Liver (tissue), 9 donors: ENCODE data around the gene ADTRP. TPM values are rescaled to one million over a fixed set of nuclear protein-coding genes. Genes with fewer than 3 reads are reported as not detected.

Experiments used
- DNase-seq: peaks from one replicate; pipeline ENCODE4 v3.0.0-alpha.2; 2017; ENCODE audit warnings: low spot score
- H3K27ac ChIP-seq, 2 donors: one replicate each; pipeline ENCODE4 v1.7.0; 2013; ENCODE audit warnings: inconsistent platforms in 2 of 2, low read length in 2 of 2, control low read depth in 1 of 2, low read depth in 1 of 2, mild to moderate bottlenecking in 1 of 2
- H3K27me3 ChIP-seq, 4 donors: one replicate each; pipeline versions ENCODE4 v1.6.1 to v1.7.0; 2013; ENCODE audit warnings: low read length in 3 of 4, inconsistent platforms in 1 of 4, mild to moderate bottlenecking in 1 of 4, moderate library complexity in 1 of 4; ENCODE audit not compliant: control insufficient read depth in 4 of 4, insufficient read depth in 4 of 4
- H3K36me3 ChIP-seq, 4 donors: one replicate each; pipeline versions ENCODE4 v1.6.1 to v1.7.0; 2013; ENCODE audit warnings: low read length in 3 of 4, mild to moderate bottlenecking in 3 of 4, low read depth in 1 of 4, moderate library complexity in 1 of 4; ENCODE audit not compliant: control insufficient read depth in 4 of 4, insufficient read depth in 3 of 4
- H3K4me1 ChIP-seq, 4 donors: one replicate each; pipeline versions ENCODE4 v1.6.1 to v1.7.0; 2013; ENCODE audit warnings: low read length in 3 of 4, mild to moderate bottlenecking in 3 of 4, moderate library complexity in 1 of 4; ENCODE audit not compliant: control insufficient read depth in 4 of 4, insufficient read depth in 4 of 4
- H3K4me3 ChIP-seq, 3 donors: one replicate each; pipeline versions ENCODE4 v1.6.1 to v1.7.0; 2013; ENCODE audit warnings: low read length in 3 of 3, control low read depth in 1 of 3, low read depth in 1 of 3, mild to moderate bottlenecking in 1 of 3
- H3K9ac ChIP-seq, 2 donors: one replicate each; pipeline ENCODE4 v1.7.0; 2013; ENCODE audit warnings: low read length in 2 of 2, mild to moderate bottlenecking in 2 of 2, moderate library complexity in 2 of 2, control low read depth in 1 of 2, low read depth in 1 of 2
- H3K9me3 ChIP-seq, 4 donors: one replicate each; pipeline versions ENCODE4 v1.6.1 to v1.7.0; 2013; ENCODE audit warnings: low read length in 3 of 4; ENCODE audit not compliant: control insufficient read depth in 4 of 4
- ATF3 ChIP-seq: IDR thresholded peaks from 2 replicates; pipeline ENCODE4 v1.6.1; 2016; ENCODE audit warnings: antibody characterized with exemption
- CTCF ChIP-seq: fragments of 150-350 bp; IDR thresholded peaks from 2 replicates; pipeline ENCODE4 v1.5.1; 2017; ENCODE audit warnings: improper control_type of control experiment, low read depth, low read length; ENCODE audit not compliant: missing input control
- EGR1 ChIP-seq, 2 donors: IDR thresholded peaks; 2 replicates each; pipeline ENCODE4 v1.6.1; 2016 to 2018; ENCODE audit warnings: antibody characterized with exemption in 2 of 2, low read depth in 2 of 2
- FOXA2 ChIP-seq: IDR thresholded peaks from 2 replicates; pipeline ENCODE4 v1.6.1; 2016; ENCODE audit warnings: antibody characterized with exemption
- GABPA ChIP-seq, 2 donors: IDR thresholded peaks in 1 of 2; conservative IDR thresholded peaks in 1 of 2; 2 replicates each; pipeline ENCODE4 v1.6.1; 2016; ENCODE audit warnings: antibody characterized with exemption in 2 of 2, mild to moderate bottlenecking in 1 of 2, moderate library complexity in 1 of 2
- HNF4A ChIP-seq, 2 donors: conservative IDR thresholded peaks; 2 replicates each; pipeline ENCODE4 v1.6.1; 2016; ENCODE audit warnings: antibody characterized with exemption in 2 of 2, mild to moderate bottlenecking in 2 of 2
- JUND ChIP-seq, 2 donors: IDR thresholded peaks; 2 replicates each; pipeline ENCODE4 v1.6.1; 2016; ENCODE audit warnings: antibody characterized with exemption in 2 of 2
- MAX ChIP-seq: IDR thresholded peaks from 2 replicates; pipeline ENCODE4 v1.6.1; 2016; ENCODE audit warnings: antibody characterized with exemption
- NR2F2 ChIP-seq: IDR thresholded peaks from 2 replicates; pipeline ENCODE4 v1.6.1; 2016; ENCODE audit warnings: antibody characterized with exemption
- RAD21 ChIP-seq, 2 donors: IDR thresholded peaks; 2 replicates each; pipeline ENCODE4 v1.6.1; 2016; ENCODE audit warnings: antibody characterized with exemption in 2 of 2, mild to moderate bottlenecking in 2 of 2
- REST ChIP-seq: IDR thresholded peaks from 2 replicates; pipeline ENCODE4 v1.6.1; 2016; ENCODE audit warnings: antibody characterized with exemption, mild to moderate bottlenecking
- RXRA ChIP-seq, 2 donors: IDR thresholded peaks; 2 replicates each; pipeline ENCODE4 v1.6.1; 2017 to 2018; ENCODE audit warnings: antibody characterized with exemption in 2 of 2, mild to moderate bottlenecking in 1 of 2
- SP1 ChIP-seq: IDR thresholded peaks from 2 replicates; pipeline ENCODE4 v1.6.1; 2018; ENCODE audit warnings: antibody characterized with exemption, mild to moderate bottlenecking
- ZBTB33 ChIP-seq: IDR thresholded peaks from 2 replicates; pipeline ENCODE4 v1.6.1; 2016; ENCODE audit warnings: antibody characterized with exemption
- WGBS: extraction: QIAGEN DNeasy Blood & Tissue Kit; methylation state at CpG from one replicate; pipeline ENCODE4 v1.1.7; 2013; 5-methylcytosine and 5-hydroxymethylcytosine counted together
- polyA plus RNA-seq, 2 donors: library from polyadenylated mRNA; stranded (reverse) in 1 of 2; unstranded in 1 of 2; fragments of 200-250 nt in 1 of 2; fragments of >200 nt in 1 of 2; fragmentation: Nextera tagmentation in 1 of 2; extraction: Ambion mirVana in 1 of 2; gene quantifications; one replicate each; pipeline versions ENCODE4 v1.2.1 to v1.2.3, GENCODE V29; 2013 to 2015
- total RNA-seq, 2 donors: library from RNA; depleted of rRNA; stranded (reverse); fragments of >200 nt; gene quantifications; one replicate each; pipeline ENCODE4 v1.2.3, GENCODE V29; 2014
- donor health status: healthy.
- donor health status: healthy.
- donor health status: healthy.
- donor health status: healthy.
- donor health status: healthy.

ADTRP gene
- total and polyA plus RNA-seq, 4 donors, result 0.21 to 2.0 (median 0.50) TPM; not detected in 1

GRCh38 chr6:11810039-11810541 lies 31.5 kb upstream of the ADTRP start (continued):
- TF ChIP-seq ZBTB33, result no peak

- Histone ChIP-seq H3K27ac (no peak overlapping the region), H3K4me1 (peaks cover 0 to 10% (median 3%) of the 10 kb centered on the region in 4 donors), H3K4me3 (no peak overlapping the region), H3K27me3 (no peaks in the 10 kb centered on the region), H3K9ac (no peak overlapping the region), H3K9me3 (no peaks in the 10 kb centered on the region), H3K36me3 (no peaks in the 10 kb centered on the region)
- TF ChIP-seq CTCF, result no peak
- no peak for TF ChIP-seq RXRA (IDR thresholded peaks at IDR 0.05)
- no peak for TF ChIP-seq JUND (IDR thresholded peaks at IDR 0.05)
- TF ChIP-seq EGR1 (IDR thresholded peaks at IDR 0.05; ENCODE audit: low read depth in 2 of 2), result no peak
- no peak for TF ChIP-seq ATF3
- TF ChIP-seq HNF4A (conservative IDR thresholded peaks at IDR 0.05), result no peak
- no peak for TF ChIP-seq GABPA (IDR thresholded peaks at IDR 0.05 in 1 of 2, conservative IDR thresholded peaks at IDR 0.05 in 1 of 2)
- TF ChIP-seq NR2F2, result no peak
- TF ChIP-seq RAD21 (IDR thresholded peaks at IDR 0.05), result no peak
- no peak for TF ChIP-seq SP1
- TF ChIP-seq REST, result no peak
- no peak for TF ChIP-seq ZBTB33
- no peak for TF ChIP-seq MAX
- no peak for TF ChIP-seq FOXA2
- WGBS, result 90% methylated on average over 8 of the region's 8 CpGs
- no peak for DNase-seq
Measured at GRCh38 chr6:11808054-11808453, 29.5 kb upstream of the ADTRP start.
